ENCODE results near the gene MFAP1. TPM values are rescaled to one million over a fixed set of nuclear protein-coding genes. Genes with fewer than 3 reads are reported as not detected.
"Not testable (repeated sequence)": the region's sequence is repeated elsewhere in the genome, so short reads cannot be mapped to it uniquely, and the experiment has no call there.

Gene MFAP1
- total RNA-seq, 1 donor from 2014 or later = 16.5 TPM

DNA sequence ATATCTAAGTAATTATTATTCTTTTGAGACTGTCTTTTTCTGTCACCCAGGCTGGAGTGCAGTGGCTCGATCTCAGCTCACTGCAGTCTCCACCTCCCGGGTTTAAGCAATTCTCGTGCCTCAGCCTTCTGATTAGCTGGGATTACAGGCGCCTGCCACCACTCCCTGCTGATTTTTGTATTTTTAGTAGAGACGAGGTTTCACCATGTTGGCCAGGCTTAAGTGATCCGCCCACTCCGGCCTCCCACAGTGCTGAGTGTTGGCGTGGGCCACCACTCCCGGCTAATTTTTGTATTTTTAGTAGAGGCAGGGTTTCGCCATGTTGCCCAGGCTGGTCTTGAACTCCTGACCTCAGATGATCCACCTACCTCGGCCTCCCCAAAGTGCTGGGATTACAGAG is 815 bp upstream of the MFAP1 start:
- not testable (repeated sequence) for DNase-seq (ENCODE audit: extremely low read depth, low read depth, low spot score)

DNA sequence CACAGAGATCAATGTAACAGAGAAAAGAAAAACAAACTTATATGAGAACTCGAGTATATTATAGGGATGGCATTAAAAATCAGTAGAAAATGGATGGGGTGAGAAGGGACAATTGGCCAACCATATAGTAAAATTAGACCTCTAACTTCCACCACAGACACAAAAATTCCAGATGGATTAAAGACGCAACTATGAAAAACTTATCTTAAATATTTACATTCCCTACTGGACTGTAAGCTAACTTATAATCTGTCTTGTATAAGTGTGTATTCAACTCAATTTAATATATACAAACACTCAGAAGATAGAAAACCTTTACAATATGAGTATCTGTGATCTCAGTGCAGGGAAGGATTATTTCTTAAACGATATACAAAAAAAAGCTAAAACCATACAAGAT is 3.0 kb downstream of the MFAP1 start:
- DNase-seq (ENCODE audit: extremely low read depth, low read depth, low spot score) = no peak

DNA sequence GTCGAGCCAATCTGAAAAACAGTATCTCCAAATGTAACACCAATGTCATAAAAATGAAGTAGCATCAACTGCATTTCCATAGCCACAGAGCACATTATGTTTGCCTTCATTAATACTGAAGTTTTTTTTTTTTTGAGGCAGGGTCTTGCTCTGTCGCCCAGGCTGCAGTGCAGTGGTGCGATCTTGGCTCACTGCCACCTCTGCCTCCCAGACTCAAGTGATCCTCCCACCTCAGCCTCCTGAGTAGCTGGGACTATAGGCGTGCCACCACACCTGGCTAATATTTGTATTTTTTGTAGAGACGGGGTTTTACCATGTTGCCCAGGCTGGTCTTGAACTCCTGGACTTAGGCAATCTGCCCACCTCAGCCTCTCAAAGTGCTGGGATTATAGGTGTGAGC is 9.4 kb downstream of the MFAP1 start:
- DNase-seq (ENCODE audit: extremely low read depth, low read depth, low spot score) = not testable (repeated sequence)

DNA sequence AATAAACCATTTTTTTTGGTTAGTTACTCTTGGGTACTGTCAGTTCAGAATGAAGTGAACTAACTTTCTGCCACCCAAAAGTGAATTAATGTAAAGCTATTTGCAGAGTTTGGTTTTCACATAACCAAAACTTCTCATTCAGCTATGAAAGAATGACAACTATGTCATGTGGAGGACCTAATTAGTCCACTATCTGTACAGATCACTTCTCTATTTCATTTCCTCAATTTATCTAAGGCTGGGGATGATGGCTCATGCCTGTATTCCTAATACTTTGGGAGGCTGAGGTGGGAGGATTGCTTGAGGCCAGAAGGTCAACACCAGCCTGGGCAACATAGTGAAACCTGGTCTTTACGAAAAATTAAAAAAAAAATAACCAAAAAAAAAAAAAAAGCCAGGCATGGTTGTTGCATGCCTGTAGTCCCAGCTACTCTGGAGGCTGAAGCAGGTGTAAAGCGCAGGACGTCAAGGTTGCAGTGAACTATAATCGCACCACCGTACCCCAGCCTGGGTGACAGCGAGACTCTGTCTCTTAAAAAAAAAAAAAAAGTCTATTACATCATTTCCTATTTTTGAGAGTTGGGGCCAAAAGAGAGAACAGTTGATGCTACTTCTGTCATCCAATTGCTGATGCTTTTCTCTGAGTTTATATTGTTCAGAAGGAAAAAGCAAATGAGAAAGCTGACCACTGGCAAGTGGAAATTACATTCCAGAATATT is 15.4 kb downstream of the MFAP1 start:
- DNase-seq (ENCODE audit: extremely low read depth, low read depth, low spot score) = no peak

GRCh38 chr15:43808435-43808950 is 16.0 kb downstream of the MFAP1 start:
- DNase-seq (ENCODE audit: extremely low read depth, low read depth, low spot score) = no peak

GRCh38 chr15:43802676-43803075 is 21.8 kb downstream of the MFAP1 start:
- DNase-seq (ENCODE audit: extremely low read depth, low read depth, low spot score) = not testable (repeated sequence)

- DNase-seq (ENCODE audit: extremely low read depth, low read depth, low spot score) = no peak
Observed at GRCh38 chr15:43800286-43801141, 24.0 kb downstream of the MFAP1 start, which contains the start of gene HYPK. HYPK (plus strand) TSS chr15:43800599; CDS start chr15:43800623, 24 bp downstream.

DNA sequence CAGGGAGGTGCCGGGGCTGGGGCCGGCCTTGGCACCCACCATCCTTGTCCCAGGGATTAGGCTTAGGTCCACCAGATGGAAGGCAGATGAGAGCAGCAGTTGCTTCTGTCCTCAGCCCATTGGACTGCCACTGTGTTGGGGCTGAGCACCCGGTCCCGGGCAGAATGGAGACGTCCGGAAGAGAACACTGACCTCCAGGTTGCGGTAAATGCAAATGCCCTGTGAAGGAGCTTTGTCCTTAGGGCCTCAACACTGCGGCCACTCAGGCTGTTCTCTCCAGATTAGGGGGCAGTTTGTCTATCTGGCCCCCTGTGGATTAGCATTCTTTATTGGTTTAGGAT is 24.6 kb downstream of the MFAP1 start, which contains the start of gene SERINC4:
Gene SERINC4 (minus strand): TSS at position 276 of the 341 bp plus-strand sequence. CDS start 234 bp downstream, at position 42.
- no peak for DNase-seq (ENCODE audit: extremely low read depth, low read depth, low spot score)

DNA sequence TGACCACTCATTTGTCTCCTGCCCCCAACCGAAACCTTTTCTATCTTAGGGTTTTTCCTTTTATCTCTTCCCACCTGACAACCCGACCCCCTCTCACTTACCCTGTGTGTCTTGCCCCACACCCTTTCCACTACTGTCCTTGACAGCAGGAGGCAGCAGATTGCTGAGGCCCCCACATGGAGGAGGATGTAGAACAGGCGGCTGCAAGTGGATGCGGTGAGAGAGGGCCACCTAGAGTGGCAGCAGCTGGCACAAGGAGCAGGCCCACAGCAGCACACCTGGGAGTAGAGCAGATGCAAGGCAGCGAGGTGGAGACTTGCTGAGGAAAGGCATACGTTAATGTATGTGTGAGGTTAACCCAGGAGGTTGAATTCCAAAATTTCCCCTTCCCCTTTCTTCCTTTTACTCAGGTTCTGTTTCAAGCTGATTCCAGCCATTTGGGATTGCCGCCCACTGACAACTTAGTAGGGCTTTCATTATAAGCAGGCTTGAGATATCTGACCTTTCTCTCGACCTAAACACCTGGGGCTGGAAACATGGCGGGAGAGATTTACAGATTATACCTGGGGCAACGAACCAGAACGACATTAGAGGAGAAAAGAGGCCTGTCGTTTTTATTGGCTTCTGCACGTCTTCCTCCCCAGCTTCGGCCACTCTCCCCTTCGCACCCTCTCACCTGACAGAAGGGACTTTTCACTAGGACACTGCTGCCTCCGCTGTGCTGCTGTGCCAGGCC is 25.1 kb downstream of the MFAP1 start:
- DNase-seq (ENCODE audit: extremely low read depth, low read depth, low spot score) = no peak

DNA sequence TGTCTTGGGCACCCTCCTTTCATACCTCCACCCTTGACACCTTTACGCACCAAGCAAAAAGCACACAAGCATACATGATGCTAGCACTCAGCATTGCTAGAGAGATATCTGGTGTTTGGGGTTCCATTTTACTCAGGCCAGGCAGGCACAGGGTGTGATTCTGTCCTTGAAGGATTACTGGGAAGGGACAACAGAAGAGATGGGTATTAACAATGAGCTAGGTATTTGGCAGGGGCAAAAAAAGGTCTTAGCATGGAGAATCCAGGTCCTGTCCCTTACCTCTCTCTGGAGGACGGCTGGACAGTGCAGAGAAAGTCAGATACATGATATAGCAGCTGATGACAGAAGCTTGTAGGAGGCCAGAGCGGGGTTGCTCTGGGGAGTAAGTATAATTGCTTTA is 27.9 kb downstream of the MFAP1 start:
- no peak for DNase-seq (ENCODE audit: extremely low read depth, low read depth, low spot score)

DNA sequence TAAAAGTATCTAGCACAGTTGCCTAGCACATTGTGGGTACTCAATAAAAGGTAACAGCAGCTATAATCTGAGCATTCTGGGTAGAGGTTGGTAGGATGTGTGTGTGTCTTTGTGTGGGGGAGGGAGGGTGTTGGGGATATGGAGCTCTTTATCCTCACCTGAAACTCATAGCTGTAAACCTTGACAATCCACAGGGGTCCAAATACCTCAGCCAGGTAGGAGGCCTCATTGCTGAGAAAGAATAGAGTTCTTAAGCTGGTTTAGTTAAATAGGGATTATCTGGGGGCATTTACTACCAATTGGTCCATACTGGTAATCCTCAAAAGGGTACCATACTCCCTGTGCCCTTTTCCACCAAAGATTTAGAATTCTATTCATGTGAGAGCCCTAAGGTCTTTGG is 28.5 kb downstream of the MFAP1 start:
- no peak for DNase-seq (ENCODE audit: extremely low read depth, low read depth, low spot score)

- DNase-seq (ENCODE audit: extremely low read depth, low read depth, low spot score) = no peak
Observed at GRCh38 chr15:43795197-43795596, 29.3 kb downstream of the MFAP1 start.

DNA sequence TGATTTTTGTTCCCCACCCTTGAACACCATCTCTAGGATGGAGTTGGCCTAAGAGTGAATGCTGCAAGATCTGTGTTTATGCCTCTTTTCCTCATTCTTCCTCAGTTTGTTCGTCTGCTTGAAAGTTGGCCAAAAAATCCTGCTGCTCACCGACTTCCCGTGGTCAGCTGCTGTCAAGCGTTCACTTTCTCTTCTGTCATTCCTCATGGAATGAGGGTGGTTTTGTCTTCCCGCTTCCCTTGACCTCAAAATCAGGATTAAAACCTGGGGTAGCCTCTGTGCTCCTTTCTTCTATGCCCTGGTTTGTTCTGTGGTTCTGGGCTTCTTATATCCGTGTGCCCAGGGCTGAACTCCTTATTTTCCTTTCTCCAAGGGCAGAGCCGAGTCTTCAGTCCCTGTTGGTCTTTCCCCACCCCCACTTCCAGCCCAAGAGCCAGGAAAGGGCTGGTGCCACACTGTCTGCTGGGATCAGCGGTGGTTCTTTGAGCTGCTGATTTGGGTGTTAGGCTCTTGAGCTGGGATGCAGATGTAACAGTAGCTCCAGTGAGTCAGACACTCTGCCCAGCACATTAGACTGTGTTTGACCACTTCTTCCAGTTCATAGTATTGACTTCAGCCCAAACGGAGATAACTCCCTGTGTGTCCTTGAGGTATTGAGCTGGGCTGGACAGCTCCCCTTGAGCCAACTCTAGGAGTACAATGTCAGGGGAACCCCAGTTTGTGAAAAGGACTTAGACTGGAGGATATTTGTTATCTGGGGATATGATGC is 30.0 kb downstream of the MFAP1 start:
- no peak for DNase-seq (ENCODE audit: extremely low read depth, low read depth, low spot score)

DNA sequence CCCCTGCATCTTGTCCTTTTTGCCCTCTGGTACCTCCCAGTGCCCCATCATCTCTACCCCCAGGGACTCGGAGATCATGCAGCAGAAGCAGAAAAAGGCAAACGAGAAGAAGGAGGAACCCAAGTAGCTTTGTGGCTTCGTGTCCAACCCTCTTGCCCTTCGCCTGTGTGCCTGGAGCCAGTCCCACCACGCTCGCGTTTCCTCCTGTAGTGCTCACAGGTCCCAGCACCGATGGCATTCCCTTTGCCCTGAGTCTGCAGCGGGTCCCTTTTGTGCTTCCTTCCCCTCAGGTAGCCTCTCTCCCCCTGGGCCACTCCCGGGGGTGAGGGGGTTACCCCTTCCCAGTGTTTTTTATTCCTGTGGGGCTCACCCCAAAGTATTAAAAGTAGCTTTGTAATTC is 30.8 kb downstream of the MFAP1 start:
- no peak for DNase-seq (ENCODE audit: extremely low read depth, low read depth, low spot score)

DNA sequence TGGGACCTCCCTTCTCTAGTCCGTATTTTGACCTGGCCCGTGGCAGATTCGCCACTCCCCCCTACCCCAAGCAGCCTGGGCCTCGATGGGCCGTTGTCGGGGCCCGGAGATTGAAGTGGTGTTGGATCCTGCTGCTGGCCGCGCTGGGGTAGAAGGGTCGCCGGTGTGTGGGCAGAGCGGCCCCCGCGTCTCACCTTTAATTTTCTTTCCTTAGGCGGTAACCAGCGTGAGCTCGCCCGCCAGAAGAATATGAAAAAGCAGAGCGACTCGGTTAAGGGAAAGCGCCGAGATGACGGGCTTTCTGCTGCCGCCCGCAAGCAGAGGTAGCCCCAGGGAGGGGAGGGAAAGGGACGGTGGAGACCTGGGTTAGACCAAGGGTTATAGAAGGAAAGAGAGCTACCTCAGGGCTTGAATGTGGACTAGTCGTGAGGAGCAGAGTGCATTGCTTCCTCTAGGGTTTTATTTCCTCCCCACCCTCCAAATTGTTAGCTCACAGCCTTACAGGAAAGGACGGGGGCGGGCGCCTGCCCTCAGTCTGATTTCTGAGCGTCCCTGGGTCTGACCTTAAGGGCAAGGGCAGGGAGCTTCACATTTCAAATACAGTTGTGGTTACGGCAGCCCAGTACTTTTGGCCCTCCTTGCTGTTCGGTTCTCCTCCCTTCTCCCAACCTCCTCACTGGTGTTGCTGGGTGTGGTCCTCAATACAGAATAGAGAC is 31.6 kb downstream of the MFAP1 start:
- DNase-seq (ENCODE audit: extremely low read depth, low read depth, low spot score) = no peak

DNA sequence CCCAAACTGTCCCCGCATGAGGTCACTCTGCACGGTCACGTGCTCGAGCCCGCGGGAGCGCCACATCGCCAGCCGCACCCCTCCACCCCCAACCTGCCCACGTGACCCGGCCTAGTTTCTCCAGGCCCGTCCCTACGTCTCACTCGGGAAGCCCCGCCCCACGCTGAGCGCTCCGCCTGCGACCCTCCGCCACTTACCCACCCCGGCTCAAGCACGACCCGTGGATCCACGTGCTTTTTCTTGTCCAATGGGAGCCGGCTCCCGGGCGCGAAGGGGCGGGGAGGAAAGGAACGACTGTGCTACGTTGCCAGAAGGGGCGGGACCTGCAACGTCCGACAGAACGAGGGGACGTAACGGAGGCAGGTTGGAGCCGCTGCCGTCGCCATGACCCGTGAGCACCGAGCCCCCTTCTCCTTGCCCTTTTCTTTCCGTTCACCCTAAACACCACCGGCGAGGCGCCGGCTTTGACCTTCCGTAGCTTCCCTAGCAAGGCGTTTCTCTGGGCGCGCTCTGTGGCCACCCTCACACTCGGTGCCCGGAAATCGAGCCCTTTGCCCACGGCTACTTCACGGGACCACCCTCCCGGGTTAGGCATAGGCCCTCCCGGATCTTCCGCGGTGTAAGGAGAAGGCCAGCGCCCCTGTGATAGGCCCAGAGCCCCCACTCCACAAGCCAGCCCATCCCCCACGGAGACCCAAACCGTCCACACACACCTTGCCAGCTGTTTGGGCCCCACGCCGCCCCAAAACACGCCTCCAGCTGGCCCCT is 32.3 kb downstream of the MFAP1 start, which contains the start of gene SERF2:
Gene SERF2 (plus strand): TSS at position 328 of the 768 bp plus-strand sequence. CDS start 57 bp downstream, at position 385.
- DNase-seq (ENCODE audit: extremely low read depth, low read depth, low spot score) = peak; percentile 77

- no peak for DNase-seq (ENCODE audit: extremely low read depth, low read depth, low spot score)
Observed at GRCh38 chr15:43789409-43789808, 35.1 kb downstream of the MFAP1 start.

DNA sequence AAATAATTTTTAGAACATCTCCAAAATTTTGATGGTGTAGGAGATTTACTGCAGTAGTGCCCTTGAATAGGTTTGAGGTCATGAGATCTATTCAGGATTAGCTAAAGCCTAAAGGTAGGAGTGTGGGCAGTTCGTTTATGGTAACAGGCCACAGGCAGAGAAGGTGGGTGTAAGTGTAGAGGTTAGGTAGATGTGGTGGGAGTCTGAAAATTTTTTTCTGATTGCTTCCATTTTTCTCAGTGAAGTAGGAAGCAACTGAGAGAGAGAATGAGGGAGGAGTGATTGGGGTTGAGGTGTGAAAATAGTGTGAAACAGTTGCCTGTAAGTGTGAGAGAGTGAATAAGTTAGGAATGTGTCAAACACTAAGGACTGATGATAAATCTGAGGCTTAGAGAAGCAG is 45.5 kb downstream of the MFAP1 start:
- DNase-seq (ENCODE audit: extremely low read depth, low read depth, low spot score) = no peak
